GM12892 (cell line): Measurements from ENCODE around the gene ARMC9.

Experiments
- POLR2A ChIP-seq: IDR thresholded peaks from 2 replicates; pipeline ENCODE4 v1.6.1; 2011; ENCODE audit warnings: low read depth, low read length, control low read depth
- TAF1 ChIP-seq: IDR thresholded peaks from 2 replicates; pipeline ENCODE4 v1.6.1; 2011; ENCODE audit warnings: low read depth, mild to moderate bottlenecking, control low read depth, low read length, borderline replicate concordance

DNA sequence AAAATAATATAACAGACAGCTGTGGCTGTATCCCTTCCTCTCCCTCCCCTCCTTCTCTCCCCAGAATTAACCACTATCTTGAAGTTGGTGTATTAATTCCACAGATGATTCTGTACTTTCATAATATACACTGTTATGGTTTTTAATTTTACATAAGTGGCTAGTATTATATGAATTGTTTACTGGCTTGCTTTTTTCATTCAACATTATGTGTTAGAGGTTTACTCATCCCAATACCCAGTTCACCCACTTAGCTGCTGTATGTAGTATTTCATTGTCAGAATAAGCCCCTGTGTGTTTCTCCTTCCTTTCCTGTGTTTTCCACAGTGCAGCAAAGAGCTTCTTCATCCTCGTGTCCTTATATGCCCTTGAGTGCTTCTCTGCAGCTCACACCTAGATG is 121.4 kb downstream of the ARMC9 start:
- TF ChIP-seq TAF1 (no peak), POLR2A (no peak)
